NCI-H2171 (cell line): ENCODE data around the gene ARCN1.
"Not testable (repeated sequence)": the region's sequence is repeated elsewhere in the genome, so short reads cannot be mapped to it uniquely, and the experiment has no call there.

Experiments
- DNase-seq: peaks from one replicate; lab custom pipeline; 2025; lab: John Stamatoyannopoulos, UW

Gene ARCN1

GRCh38 chr11:118544647-118545010, 27.6 kb upstream of the ARCN1 start:
- DNase-seq = no peak

DNA sequence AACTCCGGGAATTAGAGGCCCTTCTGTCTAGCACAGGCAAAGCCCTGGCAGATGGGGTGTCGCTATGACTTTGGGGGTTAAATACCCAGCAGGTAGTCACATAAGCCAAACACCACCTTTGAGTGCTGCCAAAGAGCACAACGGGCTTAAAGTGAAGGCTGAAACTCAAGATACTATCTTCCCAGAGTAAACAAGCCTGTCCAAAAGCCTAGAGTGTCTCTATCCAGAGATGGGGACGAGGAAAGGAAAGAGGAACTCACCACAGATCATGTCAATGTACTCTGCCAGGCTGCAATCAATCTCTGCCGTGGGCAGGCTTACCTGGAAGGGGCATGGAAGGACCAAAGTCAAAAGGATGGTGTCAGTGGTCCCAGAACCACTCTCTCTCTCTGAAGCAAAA, 26.7 kb upstream of the ARCN1 start:
- DNase-seq = no peak

- DNase-seq = no peak
Observed at GRCh38 chr11:118547132-118547531, 25.1 kb upstream of the ARCN1 start.

DNA sequence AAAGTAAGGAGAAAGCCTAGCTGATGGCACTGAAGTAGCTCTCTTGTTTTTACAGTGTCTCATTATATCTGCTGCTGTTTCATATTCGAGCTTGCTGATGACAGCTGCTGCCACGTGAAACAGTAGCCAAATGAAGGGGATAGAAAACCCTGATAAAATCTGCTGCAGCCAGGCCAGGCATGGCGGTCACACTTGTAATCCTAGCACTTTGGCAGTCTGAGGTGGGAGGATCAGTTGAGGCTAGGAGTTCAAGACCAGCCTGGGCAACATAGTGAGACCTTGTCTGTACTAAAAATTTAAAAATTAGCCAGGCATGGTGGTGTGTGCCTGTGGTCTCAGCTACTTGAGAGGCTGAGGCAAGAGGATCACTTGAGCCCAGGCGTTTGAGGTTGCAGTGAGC, 19.9 kb upstream of the ARCN1 start:
- DNase-seq = no peak

- no peak for DNase-seq
Observed at GRCh38 chr11:118560806-118561205, 11.4 kb upstream of the ARCN1 start.

DNA sequence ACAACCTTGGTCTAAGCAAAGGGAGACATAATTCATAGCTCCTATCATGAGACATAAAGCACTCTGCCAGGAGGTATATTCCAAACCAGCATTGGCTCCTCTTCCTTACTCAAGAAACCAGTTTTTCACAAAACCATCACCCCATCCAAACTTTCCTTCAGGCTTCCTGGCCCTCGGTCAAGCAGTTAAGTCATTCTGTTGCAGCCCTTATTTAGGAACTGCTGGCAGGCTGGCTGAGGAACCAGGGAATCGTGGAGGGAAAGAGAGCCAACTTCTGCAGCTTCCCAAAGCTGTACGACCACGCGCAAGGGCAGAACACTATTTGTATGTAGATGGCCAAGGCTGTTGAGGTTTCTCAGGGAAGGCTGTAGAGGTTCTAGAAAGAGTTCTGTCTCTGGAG, 7.2 kb upstream of the ARCN1 start:
- no peak for DNase-seq

GRCh38 chr11:118569670-118570069, 2.5 kb upstream of the ARCN1 start:
- no peak for DNase-seq

- no peak for DNase-seq
Observed at GRCh38 chr11:118570787-118571186, 1.4 kb upstream of the ARCN1 start.

DNA sequence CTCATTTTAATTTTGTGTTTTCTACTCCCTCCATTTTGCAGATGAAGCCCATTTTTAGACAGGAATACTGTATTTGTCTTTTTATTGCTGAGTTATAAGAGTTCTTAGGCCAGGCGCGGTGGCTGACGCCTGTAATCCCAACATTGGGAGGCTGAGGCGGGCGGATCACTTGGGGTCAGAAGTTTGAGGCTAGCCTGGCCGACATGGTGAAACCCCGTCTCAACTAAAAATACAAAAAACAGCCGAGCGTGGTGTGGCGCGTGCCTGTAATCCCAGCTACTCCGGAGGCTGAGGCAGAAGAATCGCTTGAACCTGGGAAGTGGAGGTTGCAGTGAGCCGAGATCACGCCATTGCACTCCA, 528 bp upstream of the ARCN1 start:
- DNase-seq = not testable (repeated sequence)

DNA sequence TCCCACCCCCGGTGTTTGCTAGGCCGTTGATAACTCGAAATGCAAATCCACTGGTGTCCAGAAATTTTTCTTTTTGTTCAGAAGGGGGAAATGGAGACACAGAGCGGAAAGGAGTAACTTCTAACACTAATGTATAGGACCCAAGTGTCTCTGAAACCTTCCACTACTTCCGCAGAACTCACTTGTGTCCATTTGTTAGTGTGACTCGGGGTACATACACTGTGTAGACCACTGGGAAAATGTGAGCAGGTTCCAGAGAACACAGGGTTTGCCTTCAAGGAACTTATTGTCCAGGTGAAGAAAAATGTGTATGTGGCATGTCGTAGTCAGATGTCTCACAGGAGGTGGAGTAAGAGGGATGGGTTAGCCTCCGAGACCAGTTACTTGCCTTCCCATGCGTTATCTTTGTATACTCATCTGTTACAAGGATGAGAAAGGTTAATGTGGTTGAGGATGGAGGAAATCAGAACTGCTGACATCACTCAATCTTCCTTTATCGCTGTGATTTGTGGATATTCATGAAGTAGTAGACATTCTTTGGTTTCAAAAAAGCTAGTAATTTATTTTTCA, 857 bp downstream of the ARCN1 start:
- DNase-seq = no peak

DNA sequence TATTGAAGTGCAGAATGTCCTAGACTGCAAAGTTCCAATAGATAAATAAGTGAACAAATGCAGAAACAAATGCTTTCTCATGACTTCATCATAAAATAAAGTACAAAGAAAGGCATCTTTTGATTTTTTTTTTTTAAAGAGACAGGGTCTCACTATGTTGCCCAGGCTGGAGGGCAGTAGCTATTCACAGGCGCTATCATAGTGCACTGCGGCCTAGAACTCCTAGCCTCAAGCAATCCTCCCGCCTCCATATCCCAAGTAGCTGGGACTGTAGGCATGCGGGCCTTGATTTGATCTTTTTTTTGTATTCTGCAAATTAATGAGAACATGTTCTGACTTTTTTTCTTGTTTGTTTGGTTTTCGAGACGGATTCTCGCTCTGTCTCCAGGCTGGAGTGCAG, 2.4 kb downstream of the ARCN1 start:
- DNase-seq = no peak

DNA sequence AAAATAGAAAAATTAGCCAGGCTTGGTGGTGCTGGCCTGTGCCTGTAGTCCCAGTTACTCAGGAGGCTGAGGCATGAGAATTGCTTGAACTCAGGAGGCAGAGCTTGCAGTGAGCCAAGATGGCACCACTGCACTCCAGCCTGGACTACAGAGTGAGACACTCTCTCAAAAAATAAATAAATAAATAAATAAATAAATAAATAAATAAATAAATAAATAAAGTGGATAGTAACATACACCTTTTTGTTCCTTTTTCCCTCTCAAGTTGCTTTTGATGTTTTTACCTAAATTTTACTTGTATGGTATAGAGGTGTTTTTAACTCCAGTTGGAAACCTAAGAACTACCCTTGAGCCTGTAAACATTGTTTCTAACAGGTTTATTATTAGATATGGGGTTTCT, 5.8 kb downstream of the ARCN1 start:
- DNase-seq = not testable (repeated sequence)

DNA sequence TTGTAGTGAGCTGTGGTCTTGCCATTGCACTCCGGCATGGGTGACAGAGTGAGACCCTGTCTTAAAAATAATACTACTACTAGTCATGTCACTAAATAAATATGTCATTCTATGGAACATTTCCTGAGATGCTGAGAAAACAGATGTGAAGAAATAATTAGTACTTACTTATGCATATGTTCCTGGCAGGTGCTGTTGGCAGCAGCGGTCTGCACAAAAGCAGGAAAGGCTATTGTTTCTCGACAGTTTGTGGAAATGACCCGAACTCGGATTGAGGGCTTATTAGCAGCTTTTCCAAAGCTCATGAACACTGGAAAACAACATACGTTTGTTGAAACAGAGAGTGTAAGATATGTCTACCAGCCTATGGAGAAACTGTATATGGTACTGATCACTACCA, 8.8 kb downstream of the ARCN1 start:
- no peak for DNase-seq

DNA sequence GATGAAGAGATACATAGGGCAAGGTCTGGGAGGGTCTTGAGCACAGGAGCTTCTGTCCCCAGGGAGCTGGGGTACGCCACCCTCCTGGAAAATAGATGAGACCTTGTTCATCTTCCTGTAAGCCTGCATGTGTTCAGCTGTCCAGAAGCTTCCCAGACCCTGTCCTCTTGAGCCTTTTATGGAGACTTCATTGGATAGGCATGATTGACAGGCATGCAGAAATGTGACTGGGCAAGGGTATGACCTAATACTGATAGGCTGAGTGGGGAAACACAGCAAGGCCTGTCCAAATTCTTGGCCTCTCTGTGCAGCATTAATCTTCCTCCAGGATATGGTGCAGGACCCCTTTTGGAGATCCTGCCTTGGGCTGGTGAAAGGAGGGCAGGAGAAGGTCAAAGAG, 15.7 kb downstream of the ARCN1 start:
- DNase-seq = no peak

GRCh38 chr11:118592616-118593367, 20.6 kb downstream of the ARCN1 start:
- no peak for DNase-seq

DNA sequence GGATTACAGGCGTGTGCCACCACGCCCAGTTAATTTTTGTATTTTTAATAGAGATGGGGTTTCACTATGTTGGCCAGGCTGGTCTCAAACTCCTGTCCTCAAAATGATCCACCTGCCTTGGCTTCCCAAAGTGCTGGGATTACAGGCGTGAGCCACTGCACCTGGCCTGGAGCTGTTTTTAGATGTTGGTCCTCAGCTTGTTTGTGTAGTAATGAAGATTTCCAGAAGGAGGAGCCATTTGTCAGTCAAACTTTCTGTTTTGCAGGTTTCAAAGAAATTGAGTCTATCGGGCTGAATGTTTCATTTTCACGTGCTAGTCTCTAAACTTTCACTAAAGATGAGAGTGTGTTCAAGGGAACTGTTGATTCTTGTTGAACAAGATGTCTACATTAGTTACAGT, 22.8 kb downstream of the ARCN1 start:
- peak; percentile 10 for DNase-seq

- DNase-seq = no peak
Observed at GRCh38 chr11:118596224-118597146, 24.3 kb downstream of the ARCN1 start.

GRCh38 chr11:118597556-118597955, 25.3 kb downstream of the ARCN1 start:
- DNase-seq = no peak

GRCh38 chr11:118602331-118602730, 30.1 kb downstream of the ARCN1 start:
- DNase-seq = no peak

DNA sequence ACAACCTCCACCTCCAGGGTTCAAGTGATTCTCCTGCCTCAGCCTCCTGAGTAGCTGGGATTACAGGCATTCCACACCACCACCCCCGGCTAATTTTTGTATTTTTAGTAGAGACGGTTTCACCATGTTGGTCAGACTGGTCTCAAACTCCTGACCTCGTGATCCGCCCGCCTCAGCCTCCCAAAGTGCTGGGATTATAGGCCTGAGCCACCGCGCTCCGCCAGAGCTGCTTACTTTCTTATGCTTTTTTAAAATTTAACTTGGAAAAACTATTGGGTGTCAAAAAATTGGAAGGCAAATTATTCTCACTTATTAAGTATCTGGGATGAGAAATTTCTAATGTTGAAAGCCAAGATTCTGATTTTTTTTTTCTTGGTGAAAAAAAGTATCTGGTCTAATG, 31.5 kb downstream of the ARCN1 start:
- DNase-seq = not testable (repeated sequence)

- DNase-seq = no peak
Observed at GRCh38 chr11:118604566-118604965, 32.4 kb downstream of the ARCN1 start.

DNA sequence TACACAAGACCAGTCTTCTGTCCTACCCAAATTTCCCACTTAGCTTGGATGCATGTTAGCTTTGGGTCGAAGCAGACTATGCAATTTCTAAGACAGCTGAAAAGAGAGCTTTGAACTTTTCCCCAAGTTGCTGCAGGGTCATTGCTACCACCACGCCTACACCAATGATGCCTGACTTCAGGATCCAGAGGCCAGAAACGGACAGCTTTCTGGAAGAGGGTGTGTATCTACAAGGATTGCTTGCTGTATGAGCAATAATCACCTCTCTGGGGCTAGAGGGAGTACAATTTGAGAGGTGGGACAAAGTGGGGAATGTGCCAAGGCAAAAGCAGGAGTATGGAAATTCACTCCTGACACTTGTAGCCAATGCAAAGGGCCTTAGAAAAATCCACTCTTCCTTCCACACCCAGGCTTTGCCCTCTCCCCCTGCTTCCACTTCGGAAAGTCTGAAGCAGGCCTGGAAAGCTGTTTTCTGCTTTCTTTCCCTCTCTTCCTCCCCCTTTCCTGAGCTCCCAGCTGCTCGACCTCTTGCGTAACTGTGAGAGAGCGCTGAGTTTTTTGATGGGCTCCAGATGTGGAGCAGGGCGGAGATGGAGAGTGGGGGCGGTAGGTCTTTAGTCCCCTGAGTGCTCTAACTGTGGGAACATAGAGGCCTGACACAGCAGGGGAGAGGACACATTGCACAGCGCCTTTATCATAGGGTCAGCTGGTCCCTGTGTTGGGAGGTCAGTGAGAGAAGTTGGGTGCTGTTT, 33.1 kb downstream of the ARCN1 start:
- peak; percentile 12 for DNase-seq
